NCI-H146 treated with DMSO at 0.1 percent for 48 hours (cell line): Measurements from ENCODE around the gene FBN2.
A peak's percentile ranks its signal among the peaks of the same experiment; 100 is the strongest.

Source experiments
- DNase-seq: peaks from one replicate; lab custom pipeline; 2025; ENCODE audit not compliant: unreplicated experiment; lab: John Stamatoyannopoulos, UW

FBN2 gene

GRCh38 chr5:128259607-128260021 lies 278.4 kb downstream of the FBN2 start:
- DNase-seq: no peak

DNA sequence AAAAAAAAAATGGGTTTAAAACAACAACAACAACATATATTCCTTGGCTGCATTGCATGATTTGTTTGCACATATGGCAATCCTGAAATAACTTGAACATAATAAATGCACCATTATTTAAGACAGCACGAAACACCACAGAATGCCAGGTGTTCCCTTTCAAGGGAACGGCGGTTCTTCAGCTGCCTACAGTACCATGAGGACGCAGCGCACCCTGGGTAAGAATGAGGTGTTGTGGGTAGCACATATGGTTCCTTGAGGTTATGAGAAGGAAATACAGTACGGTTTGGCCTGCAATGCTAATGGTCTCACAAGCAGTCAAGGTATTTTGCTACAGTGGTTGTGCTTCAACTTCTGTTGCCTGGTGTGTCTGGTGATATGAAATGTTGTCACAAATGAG lies 279.7 kb downstream of the FBN2 start:
- DNase-seq: peak; percentile 28

DNA sequence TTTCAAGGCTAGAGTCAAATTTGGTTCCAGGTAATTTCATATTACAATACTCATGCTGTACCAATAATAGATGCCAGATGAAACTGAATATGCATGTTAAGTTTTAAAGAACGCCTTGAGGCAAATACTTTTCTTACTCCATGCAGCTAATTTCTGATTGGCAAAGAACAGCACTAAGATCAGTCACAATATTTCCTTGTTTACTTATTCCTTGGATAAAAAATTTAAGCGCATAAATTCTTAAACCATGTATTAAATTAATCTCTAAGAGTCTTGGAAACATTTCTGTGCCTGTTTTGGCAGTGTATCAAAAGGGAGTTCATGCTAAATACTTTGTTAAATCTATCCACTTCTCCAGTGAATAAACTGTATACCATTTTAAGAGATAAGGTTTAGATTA lies 281.0 kb downstream of the FBN2 start:
- no peak for DNase-seq

- no peak for DNase-seq
These were observed 283.3 kb downstream of the FBN2 start for GRCh38 chr5:128254789-128255188.

DNA sequence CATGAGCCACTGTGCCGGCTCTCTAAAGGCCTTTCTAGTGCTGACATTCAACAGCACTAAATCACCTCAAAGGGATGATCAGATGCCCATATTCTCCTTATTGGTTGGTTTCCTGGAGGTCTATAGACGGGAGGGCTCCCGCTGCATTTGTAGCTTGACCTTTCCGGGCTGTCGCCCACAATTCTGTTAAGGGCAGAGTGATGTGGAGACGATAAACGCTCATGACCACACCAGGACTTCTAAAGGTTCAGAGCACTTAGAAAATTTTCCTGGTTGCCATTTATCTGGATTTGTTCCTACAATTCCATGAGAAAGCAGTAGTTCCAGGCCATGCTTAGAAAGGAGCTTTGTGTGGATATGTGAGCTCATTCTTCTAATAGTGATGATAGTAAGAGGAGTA lies 284.2 kb downstream of the FBN2 start:
- DNase-seq: no peak

GRCh38 chr5:128253161-128253560 lies 284.9 kb downstream of the FBN2 start:
- DNase-seq: no peak

DNA sequence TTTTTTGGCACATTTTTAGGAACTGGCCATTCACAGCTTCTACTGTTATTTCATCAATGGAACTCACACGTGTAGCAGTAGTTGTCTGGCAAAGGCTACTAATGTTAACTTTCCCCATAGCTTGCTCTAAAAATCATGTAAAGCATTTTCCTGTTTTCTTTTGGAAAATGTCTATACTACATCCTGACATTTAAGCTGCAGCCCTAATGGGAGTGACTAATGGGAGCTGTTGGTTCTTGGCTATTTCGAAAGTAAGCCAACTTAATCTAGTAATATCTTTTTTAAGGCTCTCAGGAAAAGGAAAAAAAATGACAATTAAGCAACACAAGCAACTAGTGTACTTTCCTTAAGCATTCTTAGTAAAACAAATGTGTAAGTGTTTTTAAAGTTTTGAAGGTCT lies 285.3 kb downstream of the FBN2 start:
- DNase-seq: no peak

DNA sequence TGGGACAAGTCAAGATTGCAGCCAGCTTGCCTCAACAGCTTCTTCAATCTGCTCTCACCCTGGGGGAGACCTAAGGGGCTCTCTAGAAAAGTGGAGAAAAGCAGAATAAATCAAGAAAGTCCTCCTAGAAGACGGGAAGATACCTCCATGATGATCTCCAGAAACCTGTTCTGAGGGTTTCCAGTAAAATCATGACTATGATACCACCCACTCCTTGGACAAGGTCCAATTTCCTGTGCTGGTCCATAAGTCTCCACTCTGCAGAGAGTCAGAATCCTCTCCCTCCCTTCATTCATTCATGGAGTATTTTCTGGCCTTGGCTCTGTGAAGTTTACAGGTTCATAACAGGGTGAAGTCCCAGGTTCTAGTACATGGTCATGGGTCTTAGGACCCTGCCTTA lies 285.8 kb downstream of the FBN2 start:
- DNase-seq: no peak

- DNase-seq: no peak
These were observed 292.1 kb downstream of the FBN2 start for GRCh38 chr5:128245974-128246373.

GRCh38 chr5:128243958-128244582 lies 294.0 kb downstream of the FBN2 start:
- DNase-seq: no peak

- no peak for DNase-seq
These were observed 296.9 kb downstream of the FBN2 start for GRCh38 chr5:128241051-128241695.

DNA sequence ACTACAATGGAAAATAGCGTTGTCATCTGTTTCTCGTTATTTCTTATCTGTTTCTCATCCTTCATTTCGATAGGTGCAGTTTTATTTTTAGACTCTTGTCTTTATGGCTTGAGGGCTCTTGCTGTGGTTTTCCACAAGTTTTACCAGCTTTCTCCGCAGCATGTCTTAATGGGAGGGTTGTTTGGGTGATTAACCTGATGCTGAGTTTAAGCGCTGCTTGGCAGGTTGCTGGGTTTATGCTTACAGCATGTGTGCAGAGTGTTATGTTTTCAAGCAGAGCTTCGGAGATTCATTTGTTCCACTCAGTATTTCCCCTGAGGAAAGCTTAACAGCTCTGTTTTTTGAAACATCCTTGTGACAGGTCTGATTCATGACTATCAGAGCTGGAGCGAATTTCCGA lies 300.5 kb downstream of the FBN2 start:
- no peak for DNase-seq

DNA sequence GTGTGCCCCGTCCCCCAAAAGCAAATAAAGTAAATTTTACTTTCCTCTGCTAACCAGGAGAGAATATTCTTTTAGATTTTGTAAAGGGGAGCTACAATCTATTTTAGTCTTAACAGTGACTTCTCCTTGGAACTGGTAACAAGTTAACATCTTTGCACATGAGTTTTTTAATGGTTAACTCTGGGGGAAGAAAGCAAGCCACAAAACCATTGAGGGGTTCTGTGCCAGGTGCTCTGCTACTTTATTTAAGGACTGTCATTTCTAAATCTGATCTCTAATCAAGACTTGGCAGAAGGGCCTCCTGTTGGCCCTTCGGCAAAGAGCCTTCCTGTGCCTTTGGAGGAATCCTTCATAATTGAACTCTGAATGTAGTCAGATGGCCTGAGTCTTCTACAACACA lies 301.0 kb downstream of the FBN2 start:
- no peak for DNase-seq

DNA sequence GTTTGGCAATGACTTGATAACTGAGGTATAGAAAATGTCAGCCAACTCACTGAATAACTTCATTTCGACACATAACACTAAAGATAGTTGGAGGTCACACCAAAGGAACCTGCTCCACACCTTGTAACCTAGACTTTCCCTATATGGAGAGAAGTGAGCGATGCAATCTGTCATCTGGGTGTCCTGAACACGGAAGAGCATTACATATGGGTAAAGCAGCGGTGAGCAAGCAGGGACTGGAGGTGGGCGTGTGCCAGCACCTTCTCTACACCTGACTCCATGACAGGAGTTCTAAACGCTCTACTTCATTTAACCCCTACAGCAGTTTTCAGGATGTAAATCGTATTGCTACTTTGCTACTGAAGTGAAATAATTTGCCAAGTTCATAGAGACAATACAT lies 301.7 kb downstream of the FBN2 start:
- no peak for DNase-seq

- DNase-seq: no peak
These were observed 303.0 kb downstream of the FBN2 start for GRCh38 chr5:128234928-128235641.

DNA sequence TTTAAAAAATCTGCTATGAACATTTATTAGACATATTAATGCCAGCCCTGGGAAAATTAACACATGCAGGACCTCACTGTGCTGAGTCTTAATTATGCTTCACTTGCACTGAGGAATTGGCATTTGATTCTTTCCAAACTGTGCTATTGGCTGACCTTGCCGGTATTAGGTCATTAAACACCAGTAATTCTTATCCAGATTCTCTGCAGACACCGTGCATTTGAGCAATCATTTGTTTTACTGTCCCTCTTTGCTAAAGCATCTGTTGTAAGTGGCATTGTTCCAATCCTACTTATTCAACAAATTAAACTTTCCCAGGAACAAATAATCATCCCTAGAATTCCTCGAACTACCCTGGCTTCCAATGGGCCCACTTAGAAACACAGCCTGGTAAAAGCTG lies 309.5 kb downstream of the FBN2 start:
- DNase-seq: no peak

GRCh38 chr5:128228008-128228407 lies 310.0 kb downstream of the FBN2 start:
- DNase-seq: no peak

GRCh38 chr5:128225245-128226030 lies 312.6 kb downstream of the FBN2 start:
- no peak for DNase-seq

DNA sequence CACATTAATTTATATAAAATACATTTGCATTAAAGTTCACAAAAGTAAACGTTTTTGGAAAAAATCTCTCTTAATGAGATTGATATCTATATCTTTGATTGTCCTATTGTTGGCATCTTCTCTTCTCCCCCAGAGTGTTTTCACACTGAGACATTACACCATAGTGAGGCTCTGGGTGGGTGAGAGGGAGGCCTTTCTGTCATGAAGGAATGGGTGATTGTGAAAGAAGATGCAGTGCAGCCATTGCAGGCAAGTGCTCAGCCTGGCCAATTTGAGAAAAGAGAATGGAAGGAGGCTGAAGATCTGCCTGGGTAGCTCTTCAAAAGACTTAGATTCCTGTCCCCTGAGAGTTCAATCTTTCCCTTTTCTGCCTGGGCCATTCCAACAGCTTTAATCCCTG lies 313.7 kb downstream of the FBN2 start:
- DNase-seq: no peak

DNA sequence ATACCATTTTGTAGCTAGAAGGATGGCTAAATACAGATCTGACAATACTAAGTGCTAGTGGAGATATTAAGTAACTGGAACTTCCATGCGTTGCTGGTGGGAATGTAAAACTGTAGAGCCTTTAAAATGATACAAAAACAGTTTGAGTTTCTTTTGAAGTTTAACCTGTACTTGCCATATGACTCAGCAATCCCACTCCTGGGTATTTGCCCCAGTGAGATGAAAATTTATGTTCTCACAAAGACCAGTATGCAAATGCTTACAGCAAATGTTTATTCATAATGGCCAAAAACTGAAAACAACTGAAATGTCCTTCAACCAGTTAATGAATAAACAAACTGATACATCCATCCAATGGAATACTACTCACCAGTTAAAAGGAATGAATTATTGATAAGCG lies 317.2 kb downstream of the FBN2 start:
- no peak for DNase-seq

DNA sequence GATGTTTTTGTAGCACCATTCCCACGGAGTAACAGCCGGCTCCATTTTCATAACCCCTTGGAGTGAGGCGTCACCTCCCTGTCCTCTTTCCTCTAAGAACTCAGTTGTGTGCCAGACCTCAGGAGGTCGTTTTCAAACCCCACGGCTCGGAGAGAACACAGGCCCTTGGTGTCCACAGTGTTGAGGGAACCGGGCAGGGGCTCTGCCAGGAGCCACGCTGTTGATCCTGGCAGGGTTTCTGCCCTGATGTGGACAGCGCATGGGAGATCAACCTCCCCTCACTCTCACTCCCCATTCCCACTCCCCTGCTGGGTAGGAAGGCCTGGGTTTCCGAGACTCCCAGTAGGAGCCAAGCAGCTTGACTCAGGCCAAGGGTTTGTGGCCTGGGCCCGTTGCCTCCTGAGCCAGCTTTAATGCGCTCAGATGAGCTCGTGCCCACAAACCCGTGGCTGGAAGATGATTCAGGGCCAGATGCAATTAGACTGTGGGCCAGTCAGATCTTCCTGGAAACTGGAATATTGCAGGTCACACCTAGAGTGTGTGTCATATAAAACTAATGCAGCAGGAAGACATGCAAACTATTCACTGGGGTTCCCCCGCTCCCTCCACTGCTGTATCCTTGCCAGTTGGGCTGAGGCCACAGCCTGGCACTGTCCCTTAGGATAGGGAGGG lies 321.0 kb downstream of the FBN2 start:
- DNase-seq: no peak
